ENCODE measurements around the gene COPZ1.
"Not testable (repeated sequence)": the region's sequence is repeated elsewhere in the genome, so short reads cannot be mapped to it uniquely, and the experiment has no call there.

The COPZ1 gene

GRCh38 chr12:54294953-54295566, 29.9 kb upstream of the COPZ1 start:
- DNase-seq = no peak

- no peak for DNase-seq
Measured at GRCh38 chr12:54296393-54297099, 28.4 kb upstream of the COPZ1 start.

- no peak for DNase-seq
Measured at GRCh38 chr12:54298904-54299303, 26.0 kb upstream of the COPZ1 start.

DNA sequence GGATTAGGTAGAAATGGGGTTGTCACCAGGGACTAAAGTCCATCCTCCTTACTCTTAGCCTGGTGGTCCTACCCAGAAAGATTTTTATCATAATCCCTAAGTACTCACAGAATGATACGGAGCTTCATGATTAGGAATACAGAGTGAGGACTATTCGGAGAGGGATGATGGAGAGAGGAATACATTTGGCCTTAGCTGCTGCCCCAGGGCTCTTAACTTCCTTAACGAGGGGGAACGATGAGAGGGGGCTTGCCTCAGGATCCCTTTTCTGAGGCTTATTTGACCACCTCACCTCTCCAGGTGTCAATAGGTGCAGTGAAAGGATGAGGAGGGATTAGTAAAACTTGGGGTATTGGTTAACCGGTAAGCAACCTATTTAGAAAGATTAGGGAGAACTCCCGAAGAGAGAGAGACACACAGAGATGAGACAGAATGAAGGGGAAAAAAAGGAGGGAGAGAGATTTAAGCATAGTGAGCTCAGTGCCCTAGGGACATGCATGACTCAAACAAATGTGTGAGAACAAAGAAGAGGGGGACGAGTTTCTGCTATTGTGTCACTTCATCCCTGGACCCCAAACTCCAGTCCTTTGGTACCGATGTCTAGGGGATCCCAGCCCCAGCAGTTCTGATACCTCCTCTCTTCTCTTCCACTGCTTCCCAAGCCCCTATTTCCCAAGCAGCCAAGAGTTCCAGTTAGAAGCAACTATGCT, 25.3 kb upstream of the COPZ1 start:
- no peak for DNase-seq

DNA sequence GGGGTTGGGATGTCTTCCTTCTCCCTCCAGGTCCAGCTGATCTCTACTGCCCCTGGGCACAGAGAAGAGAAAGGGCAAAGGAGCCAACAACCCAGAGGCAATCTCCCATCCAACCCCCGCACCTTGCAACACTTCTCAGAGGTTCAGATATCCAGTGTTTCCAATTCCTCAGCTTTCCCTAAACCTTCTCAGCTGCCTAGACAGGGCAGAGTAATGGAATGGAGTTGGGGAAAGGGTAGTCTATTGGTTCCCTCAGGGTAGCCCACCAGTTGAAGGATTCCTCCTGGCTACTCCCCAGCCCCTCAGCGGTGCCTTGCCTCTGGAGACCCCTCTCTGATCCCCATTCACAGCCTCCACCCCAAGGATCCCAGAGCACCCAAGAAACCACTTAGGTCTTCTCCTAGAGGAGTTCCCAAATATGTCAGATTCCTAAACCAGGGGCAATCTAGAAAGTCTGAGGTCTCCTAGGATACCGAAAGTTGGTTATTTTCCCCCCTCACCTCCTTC, 24.7 kb upstream of the COPZ1 start:
- DNase-seq = no peak

- peak; percentile 54 for DNase-seq
Measured at GRCh38 chr12:54300732-54301427, 24.1 kb upstream of the COPZ1 start, which contains the start of gene NFE2. NFE2 (minus strand) TSS chr12:54301015; CDS start chr12:54295248, 5,767 bp downstream.

- no peak for DNase-seq
Measured at GRCh38 chr12:54301428-54302048, 23.4 kb upstream of the COPZ1 start.

DNA sequence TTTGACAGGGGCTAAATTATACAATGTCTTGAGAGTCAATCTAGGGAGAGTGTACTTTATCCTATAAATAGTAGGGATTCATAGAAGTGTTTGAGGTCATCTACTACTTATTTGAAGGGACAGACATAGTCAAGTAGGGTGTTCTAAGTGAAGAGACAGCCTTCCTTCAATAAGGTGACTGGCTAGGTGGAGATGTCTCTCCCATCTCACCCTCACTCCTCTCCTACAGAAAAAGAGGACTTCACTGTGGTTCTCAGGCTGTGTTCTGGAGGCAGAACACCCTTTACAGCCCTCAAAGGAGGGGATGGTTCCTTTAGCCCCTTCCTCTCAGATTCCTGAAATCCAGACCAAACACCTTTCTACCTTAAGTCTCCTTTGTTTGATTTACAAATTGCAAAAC, 21.3 kb upstream of the COPZ1 start:
- DNase-seq = no peak

- DNase-seq = no peak
Measured at GRCh38 chr12:54304187-54304810, 20.6 kb upstream of the COPZ1 start.

DNA sequence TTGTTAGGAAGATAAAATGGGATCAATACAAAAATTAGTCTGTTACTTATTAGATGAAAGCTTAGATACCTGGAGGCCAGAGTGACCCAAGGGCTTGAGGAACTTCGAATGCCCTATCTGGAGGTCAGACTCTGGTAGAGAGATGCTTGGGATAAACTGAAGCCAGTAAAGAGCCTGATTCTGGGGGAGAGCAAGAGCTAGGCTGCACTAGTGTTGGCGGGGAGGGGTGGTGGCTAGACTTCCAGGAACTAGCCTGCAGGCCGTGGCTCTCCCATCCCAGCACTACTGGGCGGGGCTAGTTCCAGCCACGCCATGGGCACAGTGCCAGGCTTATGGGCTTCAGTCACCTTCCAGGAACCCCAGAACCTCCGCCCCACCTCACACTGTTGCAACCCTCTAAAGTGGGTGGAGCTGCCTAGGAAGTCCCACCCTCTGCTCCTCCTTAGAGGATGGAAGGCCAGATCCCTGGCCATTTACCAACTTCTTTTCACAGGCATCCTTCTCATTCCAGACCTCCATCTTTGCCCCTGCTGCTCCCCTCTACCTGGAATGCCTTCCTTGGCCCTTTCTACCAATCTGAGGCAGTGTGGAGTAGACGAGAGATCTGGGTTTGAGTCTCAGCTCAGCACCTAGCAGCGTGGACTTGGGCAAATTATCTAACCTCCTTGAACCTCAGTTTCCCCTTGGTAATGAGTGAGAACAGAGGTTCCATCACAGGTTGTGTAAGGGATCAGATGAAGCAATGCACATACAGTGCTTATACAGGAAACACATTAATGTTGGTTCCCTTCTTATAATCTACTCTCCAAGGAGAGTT, 17.8 kb upstream of the COPZ1 start:
- no peak for DNase-seq

DNA sequence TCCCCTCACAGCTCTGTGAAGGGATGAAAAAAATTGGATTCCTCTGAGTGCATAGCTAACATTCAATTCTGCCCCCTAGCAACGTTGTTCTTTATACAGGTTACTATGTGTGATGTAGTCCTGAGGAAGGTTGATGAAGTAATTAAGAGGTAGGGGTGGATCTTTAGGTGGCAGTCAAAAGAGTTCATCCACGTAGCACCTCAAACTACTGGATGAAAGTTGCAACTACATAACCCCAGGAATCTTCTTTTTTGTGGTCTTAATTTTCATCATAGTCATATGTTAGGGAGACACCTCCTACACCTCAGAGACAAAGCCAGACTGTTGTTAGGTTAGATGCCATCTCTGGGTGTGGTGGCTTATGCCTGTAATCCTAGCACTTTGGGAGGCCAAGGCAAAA, 13.9 kb upstream of the COPZ1 start:
- no peak for DNase-seq

- not testable (repeated sequence) for DNase-seq
Measured at GRCh38 chr12:54312309-54312708, 12.6 kb upstream of the COPZ1 start.

GRCh38 chr12:54321363-54321762, 3.6 kb upstream of the COPZ1 start:
- no peak for DNase-seq

DNA sequence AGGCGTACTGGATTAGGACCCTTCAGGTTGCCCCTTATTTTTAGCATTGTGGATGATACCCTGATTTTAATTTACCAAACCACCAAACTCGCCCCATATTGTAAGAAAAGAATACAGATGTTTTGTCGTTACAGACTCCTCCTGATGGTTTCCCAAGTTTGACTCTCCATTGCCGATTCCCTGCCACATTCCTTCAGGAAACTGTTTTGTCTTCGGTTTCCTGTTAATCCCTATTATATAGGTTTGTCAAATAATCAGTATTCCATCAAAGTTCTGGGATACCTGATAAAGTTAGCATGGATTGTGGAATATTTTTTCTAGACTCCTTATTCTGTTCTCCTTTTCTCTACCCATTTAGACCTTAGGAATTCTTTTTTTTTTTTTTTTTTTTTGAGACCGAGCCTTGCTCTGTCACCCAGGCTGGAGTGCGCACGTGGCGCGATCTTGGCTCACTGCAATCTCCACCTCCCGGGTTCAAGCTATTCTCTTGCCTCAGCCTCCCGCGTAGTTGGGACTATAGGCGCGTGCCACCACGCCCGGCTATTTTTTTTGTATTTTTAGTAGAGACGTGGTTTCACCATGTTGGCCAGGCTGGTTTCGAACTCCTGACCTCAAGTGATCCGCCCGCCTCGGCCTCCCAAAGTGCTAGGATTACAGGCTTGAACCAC, 645 bp downstream of the COPZ1 start:
- DNase-seq = not testable (repeated sequence)

DNA sequence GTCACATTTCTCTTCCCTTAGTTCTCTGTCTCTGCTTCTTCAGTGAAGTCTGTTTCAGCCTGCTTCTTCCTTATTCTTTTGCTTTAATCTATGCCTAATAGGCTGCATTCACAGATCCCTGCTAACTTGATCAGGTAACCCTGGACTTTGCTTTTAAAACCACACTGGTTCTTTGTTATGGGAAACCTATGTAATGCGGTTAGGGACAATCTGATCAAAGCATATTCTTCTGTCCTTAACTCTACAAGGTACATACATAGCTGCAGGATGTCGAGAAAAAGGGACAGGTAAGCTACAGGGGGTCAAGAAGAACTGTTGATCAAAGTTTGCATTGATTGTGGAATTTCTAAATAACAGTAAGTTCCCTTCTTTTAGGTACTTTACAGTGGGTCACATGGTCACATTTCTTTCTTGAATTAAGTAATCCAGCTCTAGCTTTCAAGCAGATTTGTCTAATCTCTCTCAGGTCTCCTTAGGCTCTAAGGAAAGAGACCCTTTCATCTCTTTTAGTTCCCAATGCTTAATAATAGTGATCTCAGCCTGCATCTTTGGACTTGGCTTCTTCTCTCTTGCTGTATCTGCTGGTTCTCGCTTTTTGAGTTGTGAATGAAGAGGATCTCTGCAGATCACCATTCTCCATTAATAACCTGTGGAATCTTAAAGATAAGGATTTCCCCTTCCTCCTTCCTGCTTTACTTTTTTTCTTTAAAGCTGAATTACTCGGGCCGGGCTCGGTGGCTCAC, 3.8 kb downstream of the COPZ1 start:
- no peak for DNase-seq

- no peak for DNase-seq
Measured at GRCh38 chr12:54329759-54330158, 4.8 kb downstream of the COPZ1 start.

GRCh38 chr12:54330442-54330841, 5.5 kb downstream of the COPZ1 start:
- DNase-seq = no peak

- no peak for DNase-seq
Measured at GRCh38 chr12:54331461-54331860, 6.5 kb downstream of the COPZ1 start.

GRCh38 chr12:54333420-54334034, 8.6 kb downstream of the COPZ1 start:
- DNase-seq = no peak

Measured in COR-L47 (cell line).